Activated T-helper 2 cell treated with anti-CD3 and anti-CD28 coated beads, Interferon-gamma antibody, Interleukin-2, Interleukin-4, amounts not matched to agents 10 μg/mL and 5 μg/mL and 100 μg/mL, durations not matched to agents 14 hours and 24 hours and 36 hours (primary cell): ENCODE results near the gene TMEM62. TPM values are rescaled to one million over a fixed set of nuclear protein-coding genes. Genes with fewer than 3 reads are reported as not detected.

Source experiments
- DNase-seq: peaks from one replicate; pipeline ENCODE4 v3.0.0; 2021; ENCODE audit warnings: low spot score
- H3K27ac Mint-ChIP-seq: one replicate; pipeline ENCODE4 v1.8.0; 2021; ENCODE audit warnings: mixed read lengths
- H3K27me3 Mint-ChIP-seq: one replicate; pipeline ENCODE4 v1.8.0; 2021; ENCODE audit warnings: low read depth, mixed read lengths
- H3K36me3 Mint-ChIP-seq: one replicate; pipeline ENCODE4 v1.8.0; 2021; ENCODE audit warnings: low read depth, mixed read lengths
- H3K4me1 Mint-ChIP-seq: one replicate; pipeline ENCODE4 v1.8.0; 2021; ENCODE audit warnings: low read depth, mixed read lengths
- H3K4me3 Mint-ChIP-seq: one replicate; pipeline ENCODE4 v1.8.0; 2021; ENCODE audit warnings: low read depth, mild to moderate bottlenecking, moderate library complexity, mixed read lengths
- H3K9me3 Mint-ChIP-seq: one replicate; pipeline ENCODE4 v1.8.0; 2021; ENCODE audit warnings: mixed read lengths
- intact Hi-C: fragments of 100-400 bp; cut with micrococcal nuclease; formaldehyde crosslinking; loops from one replicate; pipeline ENCODE4 v1.15.1; 2023
- total RNA-seq: library from RNA; stranded (reverse); gene quantifications from 2 replicates; pipeline ENCODE4 v1.2.3, GENCODE V29; 2022

Gene TMEM62
- 16.1 and 19.7 TPM in 2 replicates for total RNA-seq

DNA sequence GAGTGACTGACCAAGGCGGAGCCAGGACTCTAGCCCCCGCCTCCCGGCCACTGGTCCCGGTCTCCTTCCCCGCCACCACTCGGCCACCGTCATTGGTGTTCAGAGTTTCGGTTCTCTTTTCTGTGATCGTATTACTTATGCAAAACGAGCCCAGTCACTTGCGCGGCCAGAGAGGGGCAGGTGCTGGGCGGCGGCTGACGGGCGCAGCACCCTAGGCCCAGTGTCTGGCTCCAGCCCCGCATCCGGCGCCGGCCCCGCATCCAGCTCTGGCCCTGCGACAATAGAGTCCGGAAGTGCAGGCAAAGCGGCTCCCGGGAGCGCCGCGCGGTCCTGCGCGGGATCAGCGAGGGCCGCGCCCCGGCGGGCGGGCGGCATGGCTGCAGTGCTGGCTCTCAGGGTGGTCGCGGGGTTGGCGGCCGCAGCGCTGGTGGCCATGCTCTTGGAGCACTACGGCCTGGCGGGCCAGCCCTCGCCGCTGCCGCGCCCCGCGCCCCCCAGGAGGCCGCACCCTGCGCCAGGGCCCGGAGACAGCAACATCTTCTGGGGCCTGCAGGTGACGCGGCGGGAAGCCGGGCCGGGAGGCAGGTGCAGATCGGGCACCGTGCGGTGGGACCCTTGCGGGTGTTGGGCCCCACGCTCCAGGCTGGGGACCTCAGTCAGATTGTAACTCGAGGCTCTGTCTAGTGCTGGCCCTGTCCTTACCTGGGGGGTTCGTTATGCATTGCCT lies at the start of gene TMEM62:
Gene TMEM62 (plus strand): TSS at position 157 of the 727 bp plus-strand sequence. CDS start 217 bp downstream, at position 374.
- H3K27me3 Mint-ChIP-seq, result peaks cover 17% of the 10 kb centered on the region
- peak within 1 kb of the TSS; percentile 83 for H3K27ac Mint-ChIP-seq
- DNase-seq, result peak; percentile 60
- peaks cover 23% of the 10 kb centered on the region for H3K4me1 Mint-ChIP-seq
- intact Hi-C loops, result loop anchor here (5.0 kb wide), 1 partner anchor 54 kb away; the partner anchor contains the start of gene CCNDBP1
- H3K36me3 Mint-ChIP-seq, result peaks cover 36% of the 10 kb centered on the region
- H3K4me3 Mint-ChIP-seq, result peak within 1 kb of the TSS; percentile 88
- H3K9me3 Mint-ChIP-seq, result no peaks in the 10 kb centered on the region

DNA sequence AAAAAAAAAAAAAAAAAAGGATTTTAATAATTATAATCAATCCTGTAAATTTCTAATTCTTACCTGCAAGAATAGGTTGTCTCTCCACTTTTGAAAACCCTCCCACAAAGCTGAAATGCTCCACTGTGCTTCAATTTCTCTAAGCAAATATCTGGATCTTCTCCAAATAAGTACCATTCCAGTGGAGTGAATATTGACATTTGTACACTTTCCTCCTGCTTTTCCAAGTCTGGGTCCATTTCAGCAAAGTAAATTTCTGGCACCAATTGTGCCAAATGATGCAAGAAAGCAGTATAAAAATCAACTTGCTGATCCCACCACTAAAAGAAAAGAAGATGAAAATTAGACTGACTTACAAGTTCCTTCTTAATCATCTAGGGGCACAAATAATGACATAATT lies 47.5 kb upstream of the TMEM62 start:
- peaks cover 45% of the 10 kb centered on the region for H3K36me3 Mint-ChIP-seq
- H3K27me3 Mint-ChIP-seq, result no peaks in the 10 kb centered on the region
- H3K4me1 Mint-ChIP-seq, result peaks cover 10% of the 10 kb centered on the region
- peak overlapping the region; percentile 17 for H3K27ac Mint-ChIP-seq
- no peak overlapping the region for H3K4me3 Mint-ChIP-seq
- intact Hi-C loops, result no loop called here
- no peak for DNase-seq
- H3K9me3 Mint-ChIP-seq, result no peaks in the 10 kb centered on the region

- H3K36me3 Mint-ChIP-seq, result peaks cover 42% of the 10 kb centered on the region
Measured at GRCh38 chr15:43086551-43086950, 46.8 kb upstream of the TMEM62 start.

GRCh38 chr15:43091859-43092258 lies 41.5 kb upstream of the TMEM62 start:
- Mint-ChIP-seq H3K4me1 (peaks cover 22% of the 10 kb centered on the region), H3K36me3 (peaks cover 32% of the 10 kb centered on the region), H3K27ac (no peak overlapping the region), H3K4me3 (no peak overlapping the region), H3K27me3 (no peaks in the 10 kb centered on the region), H3K9me3 (no peaks in the 10 kb centered on the region)
- no peak for DNase-seq
- intact Hi-C loops, result no loop called here

More at GRCh38 chr15:43086551-43086950, 46.8 kb upstream of the TMEM62 start:
- intact Hi-C loops, result no loop called here
- Mint-ChIP-seq H3K4me3 (no peak overlapping the region), H3K4me1 (peaks cover 10% of the 10 kb centered on the region), H3K9me3 (no peaks in the 10 kb centered on the region), H3K27ac (peak overlapping the region; percentile 18), H3K27me3 (no peaks in the 10 kb centered on the region)
- no peak for DNase-seq

DNA sequence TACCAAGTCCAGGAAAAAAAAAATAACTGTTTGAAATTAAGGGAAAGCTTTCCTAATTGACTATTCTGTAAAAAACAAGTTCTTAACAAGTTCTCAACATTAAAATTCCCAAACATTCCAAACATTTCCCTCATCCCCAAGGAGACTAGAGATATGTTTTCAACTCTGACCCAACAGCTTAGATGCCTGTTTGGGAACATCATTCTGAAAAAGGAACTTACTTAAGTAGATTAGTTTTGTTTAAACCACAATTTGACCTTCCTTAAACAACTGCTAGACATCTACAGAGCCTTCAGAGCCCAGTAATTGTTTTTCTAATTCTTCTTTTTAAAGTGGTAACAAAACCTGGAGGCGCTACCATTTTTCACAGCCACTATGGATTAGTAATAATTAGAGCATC lies 40.4 kb upstream of the TMEM62 start:
- no peak for DNase-seq
- H3K4me1 Mint-ChIP-seq, result peaks cover 27% of the 10 kb centered on the region
- H3K4me3 Mint-ChIP-seq, result no peak overlapping the region
- H3K27me3 Mint-ChIP-seq, result no peaks in the 10 kb centered on the region
- H3K9me3 Mint-ChIP-seq, result no peaks in the 10 kb centered on the region
- peaks cover 37% of the 10 kb centered on the region for H3K36me3 Mint-ChIP-seq
- H3K27ac Mint-ChIP-seq, result no peak overlapping the region
- intact Hi-C loops, result no loop called here

- H3K4me1 Mint-ChIP-seq, result peaks cover 28% of the 10 kb centered on the region
- no peak for DNase-seq
- no peaks in the 10 kb centered on the region for H3K27me3 Mint-ChIP-seq
- no peaks in the 10 kb centered on the region for H3K9me3 Mint-ChIP-seq
- H3K4me3 Mint-ChIP-seq, result no peak overlapping the region
- no peak overlapping the region for H3K27ac Mint-ChIP-seq
- intact Hi-C loops, result no loop called here
- peaks cover 40% of the 10 kb centered on the region for H3K36me3 Mint-ChIP-seq
Measured at GRCh38 chr15:43094416-43095030, 38.9 kb upstream of the TMEM62 start.

DNA sequence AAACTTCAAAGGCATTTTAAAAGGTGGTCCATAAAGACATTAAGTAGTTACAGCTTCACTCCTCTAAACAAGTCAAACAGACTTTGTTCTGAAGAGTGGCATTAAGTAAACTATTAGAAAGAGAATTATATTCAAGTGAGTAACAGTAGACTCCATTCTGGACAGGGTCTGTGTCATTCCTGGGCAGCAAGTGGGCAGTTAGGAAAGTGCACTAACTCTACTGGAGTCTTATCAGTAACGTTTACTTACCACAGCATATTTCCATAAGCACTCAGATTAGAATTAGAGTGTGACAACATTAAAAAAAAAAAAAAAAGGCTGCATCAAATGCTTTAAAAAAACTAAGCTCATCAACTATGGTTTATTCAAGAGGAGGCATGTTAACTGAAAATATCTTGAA lies 38.1 kb upstream of the TMEM62 start:
- no peaks in the 10 kb centered on the region for H3K27me3 Mint-ChIP-seq
- intact Hi-C loops, result no loop called here
- H3K4me3 Mint-ChIP-seq, result no peak overlapping the region
- DNase-seq, result no peak
- H3K36me3 Mint-ChIP-seq, result peaks cover 41% of the 10 kb centered on the region
- peaks cover 31% of the 10 kb centered on the region for H3K4me1 Mint-ChIP-seq
- H3K27ac Mint-ChIP-seq, result no peak overlapping the region
- H3K9me3 Mint-ChIP-seq, result no peaks in the 10 kb centered on the region

DNA sequence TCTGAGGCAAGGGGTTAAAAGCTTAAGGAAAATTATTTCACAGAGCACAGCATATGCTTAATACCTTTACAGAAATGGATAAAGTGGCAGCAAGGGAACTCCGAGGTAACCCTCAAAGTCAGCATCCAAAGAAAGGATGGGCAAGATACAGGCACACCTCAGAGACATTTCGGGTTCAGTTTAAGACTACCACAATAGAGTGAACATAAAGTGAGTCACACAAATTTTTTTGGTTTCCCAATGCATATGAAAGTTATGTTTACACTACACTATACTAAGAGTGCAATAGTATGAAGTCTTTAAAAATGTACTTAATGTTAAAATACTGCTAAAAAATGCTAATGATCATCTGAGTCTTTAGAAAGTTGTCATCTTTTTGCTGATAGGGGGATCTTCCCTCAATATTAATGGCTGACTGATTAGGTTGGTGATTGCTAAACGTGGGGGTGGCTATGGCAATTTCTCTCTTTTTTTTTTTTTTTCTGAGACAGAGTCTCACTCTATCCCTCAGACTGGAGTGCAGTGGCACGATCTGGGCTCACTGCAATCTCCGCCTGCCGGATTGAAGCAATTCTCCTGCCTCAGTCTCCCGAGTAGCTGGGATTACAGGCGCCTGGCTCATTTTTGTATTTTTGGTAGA lies 37.6 kb upstream of the TMEM62 start:
- Mint-ChIP-seq H3K4me1 (peaks cover 35% of the 10 kb centered on the region), H3K9me3 (no peaks in the 10 kb centered on the region), H3K36me3 (peaks cover 43% of the 10 kb centered on the region), H3K27ac (no peak overlapping the region), H3K4me3 (no peak overlapping the region), H3K27me3 (no peaks in the 10 kb centered on the region)
- no peak for DNase-seq
- intact Hi-C loops, result no loop called here

DNA sequence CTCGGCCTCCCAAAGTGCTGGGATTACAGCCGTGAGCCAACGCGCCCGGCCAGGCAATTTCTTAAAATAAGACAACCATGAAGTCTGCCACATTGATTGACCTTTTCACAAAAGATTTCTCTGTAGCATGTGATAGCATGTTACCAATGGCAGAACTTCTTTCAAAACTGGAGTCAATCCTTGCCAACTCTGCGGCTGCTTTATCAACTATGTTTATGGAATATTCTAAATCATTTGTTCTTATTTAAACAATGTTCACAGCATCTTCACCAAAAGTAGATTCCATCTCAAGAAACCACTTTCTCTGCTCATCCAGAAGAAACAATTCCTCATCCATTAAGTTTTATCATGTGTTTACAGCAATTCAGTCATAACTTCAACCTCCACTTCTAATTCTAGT lies 37.0 kb upstream of the TMEM62 start:
- H3K27me3 Mint-ChIP-seq, result no peaks in the 10 kb centered on the region
- intact Hi-C loops, result no loop called here
- H3K4me3 Mint-ChIP-seq, result no peak overlapping the region
- H3K9me3 Mint-ChIP-seq, result no peaks in the 10 kb centered on the region
- H3K27ac Mint-ChIP-seq, result no peak overlapping the region
- peaks cover 49% of the 10 kb centered on the region for H3K36me3 Mint-ChIP-seq
- H3K4me1 Mint-ChIP-seq, result peaks cover 40% of the 10 kb centered on the region
- no peak for DNase-seq

GRCh38 chr15:43099105-43099845 lies 34.1 kb upstream of the TMEM62 start:
- Mint-ChIP-seq H3K36me3 (peaks cover 63% of the 10 kb centered on the region), H3K9me3 (no peaks in the 10 kb centered on the region), H3K4me1 (peaks cover 61% of the 10 kb centered on the region), H3K27ac (no peak overlapping the region), H3K27me3 (no peaks in the 10 kb centered on the region), H3K4me3 (no peak overlapping the region)
- intact Hi-C loops, result no loop called here
- no peak for DNase-seq

GRCh38 chr15:43100971-43101370 lies 32.4 kb upstream of the TMEM62 start:
- intact Hi-C loops, result no loop called here

GRCh38 chr15:43102187-43102586 lies 31.2 kb upstream of the TMEM62 start:
- peaks cover 58% of the 10 kb centered on the region for H3K4me1 Mint-ChIP-seq
- intact Hi-C loops, result no loop called here
- no peak overlapping the region for H3K27ac Mint-ChIP-seq
- peaks cover 56% of the 10 kb centered on the region for H3K36me3 Mint-ChIP-seq
- DNase-seq, result no peak
- no peaks in the 10 kb centered on the region for H3K27me3 Mint-ChIP-seq
- H3K4me3 Mint-ChIP-seq, result no peak overlapping the region
- H3K9me3 Mint-ChIP-seq, result no peaks in the 10 kb centered on the region

More at GRCh38 chr15:43100971-43101370, 32.4 kb upstream of the TMEM62 start:
- Mint-ChIP-seq H3K9me3 (no peaks in the 10 kb centered on the region), H3K4me3 (no peak overlapping the region), H3K36me3 (peaks cover 63% of the 10 kb centered on the region), H3K27me3 (no peaks in the 10 kb centered on the region), H3K27ac (peak overlapping the region; percentile 30), H3K4me1 (peaks cover 55% of the 10 kb centered on the region)
- DNase-seq, result no peak
